Kidney (tissue), 22 donors: Measurements from ENCODE around the gene YIPF1. TPM values are rescaled to one million over a fixed set of nuclear protein-coding genes. Genes with fewer than 3 reads are reported as not detected.

Experiments used
- DNase-seq, 5 donors: peaks; one replicate each; pipeline ENCODE4 v3.0.0-alpha.2; 2013 to 2020
- FAIRE-seq: peaks from 2 replicates; lab custom pipeline; 2012; peaks lifted over from hg19 to GRCh38; lab: Jason Lieb, UNC
- H3K27ac ChIP-seq, 2 donors: one replicate each; pipeline ENCODE4 v1.7.0; 2013; ENCODE audit warnings: low read depth in 2 of 2, low read length in 2 of 2, inconsistent platforms in 1 of 2
- H3K27me3 ChIP-seq: one replicate; pipeline ENCODE4 v1.7.1; 2013; ENCODE audit warnings: low read length, inconsistent platforms; ENCODE audit not compliant: control insufficient read depth, insufficient read depth
- H3K36me3 ChIP-seq, 3 donors: one replicate each; pipeline versions ENCODE4 v1.7.0 to v1.7.1; 2013; ENCODE audit warnings: low read length in 3 of 3, control low read depth in 1 of 3, inconsistent platforms in 1 of 3; ENCODE audit not compliant: insufficient read depth in 3 of 3, control insufficient read depth in 2 of 3
- H3K4me1 ChIP-seq, 3 donors: one replicate each; pipeline versions ENCODE4 v1.7.0 to v1.7.1; 2013; ENCODE audit warnings: low read length in 3 of 3, inconsistent platforms in 1 of 3, low read depth in 1 of 3; ENCODE audit not compliant: control insufficient read depth in 2 of 3, insufficient read depth in 2 of 3
- H3K4me3 ChIP-seq, 3 donors: one replicate each; pipeline versions ENCODE4 v1.7.0 to v1.8.1; 2013; ENCODE audit warnings: low read length in 3 of 3, control low read depth in 1 of 3, inconsistent platforms in 1 of 3
- H3K9ac ChIP-seq, 3 donors: one replicate each; pipeline versions ENCODE4 v1.7.0 to v1.7.1; 2013; ENCODE audit warnings: low read length in 3 of 3, control low read depth in 1 of 3, inconsistent platforms in 1 of 3
- H3K9me3 ChIP-seq, 3 donors: one replicate each; pipeline versions ENCODE4 v1.7.0 to v1.7.1; 2013; ENCODE audit warnings: low read length in 3 of 3, control low read depth in 1 of 3, inconsistent platforms in 1 of 3; ENCODE audit not compliant: control insufficient read depth in 2 of 3, insufficient read depth in 1 of 3
- intact Hi-C: fragments of 100-400 bp; cut with DNase I; formaldehyde crosslinking; loops from one replicate; pipeline ENCODE4 v1.11.1; 2022
- long read RNA-seq, 10 donors: library from polyadenylated mRNA in 1 of 10; unstranded in 1 of 10; transcript quantifications; one replicate each; pipeline ENCODE4 v2.0.0 and lab custom pipeline, GENCODE V29; 2021 to 2026
- polyA plus RNA-seq: library from polyadenylated mRNA; stranded (reverse); fragments of 350-450 nt; fragmentation: Illumina TruSeq; extraction: RNeasy Lipid Tissue Mini Kit (QIAGEN cat#74804); gene quantifications from one replicate; pipeline ENCODE4 v1.2.3, GENCODE V29; 2014; ENCODE audit warnings: low read depth, low replicate concordance; ENCODE audit not compliant: insufficient read depth
- total RNA-seq: library from RNA; stranded (reverse); fragmentation: NEBNext Ultra II Directional; extraction: Animal tissue kit (Norgen Biotek cat#: 25700); gene quantifications from one replicate; pipeline ENCODE4 v1.2.1, GENCODE V29; 2021
- TF ChIP-seq, protein P1 (sequence below): IDR thresholded peaks from 3 replicates; pipeline ENCODE4 v1.5.1; 2012; ENCODE audit warnings: mild to moderate bottlenecking, moderate library complexity, borderline replicate concordance; ENCODE audit not compliant: insufficient read depth; ENCODE audit errors: extremely low read depth
- donor health status: control.
- donor health status: control.
- donor health status: control.
- donor health status: control.
- donor health status: control.
- donor health status: DM: yes; HTN: yes; CAD: no.
- donor health status: Normal renal cell carcinoma (clear cell type).

The YIPF1 gene
- 33.3 TPM for total RNA-seq
- polyA plus RNA-seq = 49.4 TPM
- long read RNA-seq, donor 1, partial matches to known transcripts = 9 of 10 reads
- long read RNA-seq, donor 1, other reads (novel, unspliced or antisense) = 0 of 10 reads
- long read RNA-seq, donor 2, partial matches to known transcripts = 0 of 5 reads
- long read RNA-seq, donor 2, other reads (novel, unspliced or antisense) = 0 of 5 reads
- long read RNA-seq, donor 3, partial matches to known transcripts = 0 of 4 reads
- long read RNA-seq, donor 3, other reads (novel, unspliced or antisense) = 0 of 4 reads
- long read RNA-seq, donor 4, transcript YIPF1-203 (11 exons, 1,602 nt) = major isoform, 5 of 5 reads
- long read RNA-seq, donor 4, partial matches to known transcripts = 0 of 5 reads
- long read RNA-seq, donor 4, other reads (novel, unspliced or antisense) = 0 of 5 reads
- long read RNA-seq, donor 5 = 0 reads
- long read RNA-seq, donor 6, transcript YIPF1-203 (11 exons, 1,602 nt) = major isoform, 7 of 25 reads
- long read RNA-seq, donor 6, partial matches to known transcripts = 17 of 25 reads
- long read RNA-seq, donor 6, other reads (novel, unspliced or antisense) = 0 of 25 reads
- long read RNA-seq, donor 7, transcript YIPF1-203 (11 exons, 1,602 nt) = major isoform, 9 of 37 reads
- long read RNA-seq, donor 7, partial matches to known transcripts = 2 of 37 reads
- long read RNA-seq, donor 7, other reads (novel, unspliced or antisense) = 24 of 37 reads
- long read RNA-seq, donor 8, partial matches to known transcripts = 12 of 12 reads
- long read RNA-seq, donor 8, other reads (novel, unspliced or antisense) = 0 of 12 reads
- long read RNA-seq, donor 9, partial matches to known transcripts = 0 of 2 reads
- long read RNA-seq, donor 9, other reads (novel, unspliced or antisense) = 0 of 2 reads
- long read RNA-seq, donor 10, partial matches to known transcripts = 15 of 20 reads
- long read RNA-seq, donor 10, other reads (novel, unspliced or antisense) = 0 of 20 reads

DNA sequence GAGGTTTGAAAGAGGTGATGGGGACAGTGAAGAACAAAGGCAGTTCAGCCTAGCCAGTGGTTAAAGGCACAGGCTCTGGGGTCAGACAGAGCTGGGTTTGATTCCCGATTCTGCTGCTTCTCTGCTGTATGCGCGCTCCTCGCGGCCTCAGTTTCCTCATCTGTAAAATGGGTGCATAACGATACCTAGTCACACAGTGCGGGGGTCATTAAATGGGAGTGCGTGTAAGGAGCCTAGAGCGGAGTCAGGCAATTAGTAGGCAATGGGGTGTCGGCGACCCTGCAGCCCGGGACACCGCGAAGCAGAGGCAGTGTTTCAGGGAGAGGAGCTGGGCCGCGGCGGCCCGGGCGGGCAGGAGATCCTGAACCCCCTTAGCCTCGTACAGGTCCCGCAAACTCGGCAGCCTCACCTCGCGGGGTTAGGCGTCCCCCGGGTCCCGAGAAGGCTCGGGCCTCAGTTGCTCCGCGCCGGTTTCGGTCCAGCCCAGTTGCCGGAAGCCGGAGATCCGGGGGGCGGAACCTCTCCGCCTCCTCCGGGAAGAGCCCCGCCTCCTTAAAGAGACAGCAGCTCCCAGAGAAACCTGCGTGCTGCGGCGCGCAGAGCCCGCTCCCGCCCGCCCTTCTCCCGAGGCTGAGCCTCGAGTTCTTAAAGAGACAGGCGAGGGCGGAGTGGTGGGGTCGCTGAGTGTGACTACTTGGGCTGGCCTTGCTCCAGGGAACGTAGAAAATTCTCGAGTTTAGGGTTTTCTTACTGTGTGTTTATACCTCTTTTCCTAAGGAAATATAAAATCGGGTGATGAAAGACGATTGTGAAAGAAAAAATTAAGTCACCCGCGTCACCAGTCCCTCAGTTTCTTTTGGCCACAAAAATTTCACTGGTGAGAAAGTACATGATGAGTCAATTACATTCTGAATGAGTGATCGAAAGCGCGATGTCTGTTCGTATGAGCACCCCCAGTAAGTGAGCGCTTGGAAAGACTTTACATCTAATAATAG is at the start of gene YIPF1:
Gene YIPF1, minus strand, starts transcription at position 494 of the 995 bp plus-strand sequence. CDS start 860 bp downstream, outside the sequence.
- Histone ChIP-seq H3K27me3 (no peaks in the 10 kb centered on the region), H3K9ac (peak within 1 kb of the TSS; percentile 73 to 88 (median 86)), H3K9me3 (no peaks in the 10 kb centered on the region), H3K4me3 (peak within 1 kb of the TSS; percentile 80 to 96 (median 89)), H3K27ac (peak within 1 kb of the TSS; percentile 64 to 78), H3K36me3 (peaks cover 0 to 2% (median 0%) of the 10 kb centered on the region in 3 donors), H3K4me1 (peaks cover 3 to 11% (median 6%) of the 10 kb centered on the region in 3 donors)
- DNase-seq = peak; percentile 90 to 97 (median 95)
- TF ChIP-seq, protein P1, sequence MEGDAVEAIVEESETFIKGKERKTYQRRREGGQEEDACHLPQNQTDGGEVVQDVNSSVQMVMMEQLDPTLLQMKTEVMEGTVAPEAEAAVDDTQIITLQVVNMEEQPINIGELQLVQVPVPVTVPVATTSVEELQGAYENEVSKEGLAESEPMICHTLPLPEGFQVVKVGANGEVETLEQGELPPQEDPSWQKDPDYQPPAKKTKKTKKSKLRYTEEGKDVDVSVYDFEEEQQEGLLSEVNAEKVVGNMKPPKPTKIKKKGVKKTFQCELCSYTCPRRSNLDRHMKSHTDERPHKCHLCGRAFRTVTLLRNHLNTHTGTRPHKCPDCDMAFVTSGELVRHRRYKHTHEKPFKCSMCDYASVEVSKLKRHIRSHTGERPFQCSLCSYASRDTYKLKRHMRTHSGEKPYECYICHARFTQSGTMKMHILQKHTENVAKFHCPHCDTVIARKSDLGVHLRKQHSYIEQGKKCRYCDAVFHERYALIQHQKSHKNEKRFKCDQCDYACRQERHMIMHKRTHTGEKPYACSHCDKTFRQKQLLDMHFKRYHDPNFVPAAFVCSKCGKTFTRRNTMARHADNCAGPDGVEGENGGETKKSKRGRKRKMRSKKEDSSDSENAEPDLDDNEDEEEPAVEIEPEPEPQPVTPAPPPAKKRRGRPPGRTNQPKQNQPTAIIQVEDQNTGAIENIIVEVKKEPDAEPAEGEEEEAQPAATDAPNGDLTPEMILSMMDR = no peak
- no peak for FAIRE-seq
- intact Hi-C loops = loop anchor here (10.0 kb wide), 1 partner anchor 55 kb away; the partner anchor contains the start of genes IFT25 and LRRC42

DNA sequence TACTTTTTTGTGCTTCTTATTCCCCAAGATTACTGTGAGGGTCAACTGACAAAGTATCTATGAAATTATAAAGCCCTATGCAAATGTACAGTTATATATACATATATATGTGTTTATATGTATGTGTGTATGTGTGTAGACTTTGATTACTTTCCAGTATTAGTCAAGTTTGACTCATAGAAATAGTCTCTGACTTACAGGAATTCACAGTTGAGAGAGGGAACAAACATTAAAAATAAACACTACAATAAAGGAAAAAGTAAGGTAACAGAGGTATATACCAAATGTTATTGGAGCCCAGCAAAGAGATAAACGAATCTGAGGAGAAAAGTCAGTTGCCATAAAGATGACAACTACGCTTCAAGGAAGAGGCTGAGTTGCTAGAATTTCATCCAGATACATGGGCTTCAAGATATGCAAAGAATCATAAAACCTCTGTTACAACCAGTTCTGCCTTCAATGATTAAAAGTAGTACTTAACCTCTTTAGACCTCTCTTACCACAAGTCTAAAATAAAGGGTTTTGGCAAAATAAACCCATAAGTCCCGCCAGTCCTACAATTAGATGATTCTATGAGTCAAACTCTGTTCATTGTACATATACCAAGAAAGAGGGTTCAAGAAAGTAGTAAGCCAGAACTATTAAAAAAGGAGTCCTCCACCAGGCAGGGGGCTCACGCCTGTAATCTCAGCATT is 48.7 kb upstream of the YIPF1 start:
- no peak overlapping the region for H3K27ac ChIP-seq
- DNase-seq (no peak), FAIRE-seq (no peak)
- no peaks in the 10 kb centered on the region for H3K4me1 ChIP-seq
- no peaks in the 10 kb centered on the region for H3K9me3 ChIP-seq
- H3K4me3 ChIP-seq = no peak overlapping the region
- H3K36me3 ChIP-seq = peaks cover 0 to 2% (median 0%) of the 10 kb centered on the region in 3 donors
- no peaks in the 10 kb centered on the region for H3K27me3 ChIP-seq
- H3K9ac ChIP-seq = no peak overlapping the region
- TF ChIP-seq, protein P1 = no peak
- intact Hi-C loops = no loop called here

DNA sequence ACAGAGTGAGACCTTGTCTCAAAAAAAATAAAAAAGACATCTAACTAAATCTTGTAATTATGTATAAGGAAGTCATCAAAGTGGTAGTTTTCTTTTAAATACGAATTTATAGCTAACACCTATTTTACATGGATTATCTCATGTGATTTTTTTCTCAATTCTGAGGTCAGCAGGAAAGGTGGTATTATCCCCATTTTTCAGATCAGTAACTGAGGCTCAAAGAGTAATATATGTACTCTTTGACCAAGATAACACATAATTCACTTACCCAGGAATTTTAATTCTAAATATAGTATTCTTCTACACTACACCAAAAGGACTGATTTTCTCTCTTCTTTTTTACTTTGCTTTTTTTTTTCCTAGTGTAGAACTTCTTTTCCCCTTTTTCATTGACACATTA is 46.8 kb upstream of the YIPF1 start:
- Histone ChIP-seq H3K4me1 (no peaks in the 10 kb centered on the region), H3K27me3 (no peaks in the 10 kb centered on the region), H3K4me3 (no peak overlapping the region), H3K9me3 (no peaks in the 10 kb centered on the region), H3K36me3 (peaks cover 0 to 2% (median 0%) of the 10 kb centered on the region in 3 donors), H3K27ac (no peak overlapping the region), H3K9ac (no peak overlapping the region)
- FAIRE-seq (no peak), DNase-seq (no peak)
- intact Hi-C loops = no loop called here
- TF ChIP-seq, protein P1 = no peak
